Transverse colon (tissue), 4 donors: Measurements from ENCODE around the gene KANK2. TPM values are rescaled to one million over a fixed set of nuclear protein-coding genes. Genes with fewer than 3 reads are reported as not detected.
"Not testable (repeated sequence)": the region's sequence is repeated elsewhere in the genome, so short reads cannot be mapped to it uniquely, and the experiment has no call there.

Experiments used
- DNase-seq: peaks from one replicate; pipeline ENCODE4 v3.0.0-alpha.2; 2019
- H3K27ac ChIP-seq, 4 donors: fragments of 200-600 bp; sonication (generic); 2 replicates each; pipeline ENCODE4 v1.5.1; 2016 to 2018; ENCODE audit warnings: inconsistent platforms in 4 of 4
- H3K27me3 ChIP-seq: fragments of 200-600 bp; sonication (generic); 2 replicates; pipeline ENCODE4 v1.5.1; 2017; ENCODE audit warnings: inconsistent platforms
- H3K36me3 ChIP-seq, 4 donors: fragments of 200-600 bp; sonication (generic); 2 replicates each; pipeline ENCODE4 v1.5.1; 2017 to 2019; ENCODE audit warnings: inconsistent platforms in 4 of 4
- H3K4me1 ChIP-seq, 4 donors: fragments of 200-600 bp; sonication (generic); 2 replicates each; pipeline ENCODE4 v1.5.1; 2017 to 2020; ENCODE audit warnings: inconsistent platforms in 4 of 4
- H3K4me3 ChIP-seq, 4 donors: fragments of 200-600 bp; sonication (generic); 1 replicate in 1 of 4; 2 replicates in 3 of 4; pipeline versions ENCODE4 v1.5.1 to v1.6.1; 2017 to 2019; ENCODE audit warnings: inconsistent platforms in 4 of 4
- H3K9me3 ChIP-seq, 2 donors: fragments of 200-600 bp; sonication (generic); 2 replicates each; pipeline ENCODE4 v1.5.1; 2017 to 2019; ENCODE audit warnings: inconsistent platforms in 2 of 2
- EP300 ChIP-seq: sonication (generic); formaldehyde crosslinking; IDR thresholded peaks from one replicate; pipeline ENCODE4 v1.6.1; 2017; ENCODE audit warnings: antibody characterized with exemption, low read depth
- POLR2A ChIP-seq: fragments of 450-650 bp; IDR thresholded peaks from one replicate; pipeline ENCODE4 v1.6.1; 2016; ENCODE audit warnings: antibody characterized with exemption, mild to moderate bottlenecking, moderate library complexity
- POLR2AphosphoS5 ChIP-seq, 3 donors: sonication (generic); formaldehyde crosslinking; IDR thresholded peaks; one replicate each; pipeline ENCODE4 v1.6.1; 2016; ENCODE audit warnings: antibody characterized with exemption in 3 of 3
- WGBS, 2 donors: methylation state at CpG; one replicate each; pipeline ENCODE4 v1.1.5; 2018; ENCODE audit warnings: low coverage in 1 of 2; 5-methylcytosine and 5-hydroxymethylcytosine counted together
- in situ Hi-C, 4 donors: fragments of 200-750 bp; cut with MboI; loops; one replicate each; pipeline versions ENCODE4 v1.15.0 to v1.15.1; 2017; ENCODE audit warnings: low sequenced_read_pairs in 3 of 4, low pct_ligation_motif_present in 1 of 4, low pct_unique_long_range_greater_than_20kb in 1 of 4
- intact Hi-C: fragments of 100-400 bp; cut with DNase I; formaldehyde crosslinking; loops from one replicate; pipeline ENCODE4 v1.15.1; 2023; ENCODE audit warnings: low total_unique reads
- total RNA-seq, 4 donors: library from RNA; depleted of rRNA; stranded (reverse); fragments of >200 nt; gene quantifications; one replicate each; pipeline ENCODE4 v1.1.0, GENCODE V29; 2016
- TF ChIP-seq, protein P1 (sequence below), 5 experiments: fragments of 200-600 bp in 3 of 5; fragments of 450-650 bp in 2 of 5; sonication (generic) in 3 of 5; IDR thresholded peaks; 1 replicate in 2 of 5; 2 replicates in 3 of 5; pipeline ENCODE4 v1.5.1; 2016 to 2017; ENCODE audit warnings: antibody characterized with exemption in 5 of 5, inconsistent platforms in 3 of 5, mild to moderate bottlenecking in 2 of 5, moderate library complexity in 1 of 5

KANK2 gene
- total RNA-seq, 4 donors from 2014 or later, result 145 to 339 (median 243) TPM

DNA sequence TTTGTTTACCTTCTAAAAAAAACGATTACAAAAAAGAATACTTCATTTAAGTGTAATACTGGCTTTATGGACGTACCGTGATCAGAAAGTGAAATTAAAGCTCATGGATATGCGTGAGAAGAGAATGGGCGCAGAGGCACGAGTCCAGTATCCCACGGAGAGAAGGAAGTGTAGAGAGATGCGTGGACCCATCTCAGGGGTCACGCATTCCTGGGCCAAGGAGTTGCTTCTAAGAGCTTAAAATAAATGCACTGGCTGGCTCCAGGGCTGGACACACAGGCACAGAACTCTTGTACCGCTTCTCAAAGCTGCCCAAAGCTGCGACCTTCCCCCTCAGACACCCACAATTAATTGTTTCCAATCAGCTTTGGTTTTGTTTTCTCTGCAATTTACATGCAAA, 33.0 kb downstream of the KANK2 start:
- WGBS, 2 donors, result 71 to 79% methylated on average over 9 to 11 of the region's 11 CpGs
- no peaks in the 10 kb centered on the region for H3K9me3 ChIP-seq
- peak overlapping the region; percentile 87 to 96 (median 91) for H3K27ac ChIP-seq
- in situ Hi-C loops (no loop called here), intact Hi-C loops (no loop called here)
- peaks cover 0 to 5% (median 2%) of the 10 kb centered on the region in 4 donors for H3K36me3 ChIP-seq
- H3K27me3 ChIP-seq, result no peaks in the 10 kb centered on the region
- TF ChIP-seq, protein P1, sequence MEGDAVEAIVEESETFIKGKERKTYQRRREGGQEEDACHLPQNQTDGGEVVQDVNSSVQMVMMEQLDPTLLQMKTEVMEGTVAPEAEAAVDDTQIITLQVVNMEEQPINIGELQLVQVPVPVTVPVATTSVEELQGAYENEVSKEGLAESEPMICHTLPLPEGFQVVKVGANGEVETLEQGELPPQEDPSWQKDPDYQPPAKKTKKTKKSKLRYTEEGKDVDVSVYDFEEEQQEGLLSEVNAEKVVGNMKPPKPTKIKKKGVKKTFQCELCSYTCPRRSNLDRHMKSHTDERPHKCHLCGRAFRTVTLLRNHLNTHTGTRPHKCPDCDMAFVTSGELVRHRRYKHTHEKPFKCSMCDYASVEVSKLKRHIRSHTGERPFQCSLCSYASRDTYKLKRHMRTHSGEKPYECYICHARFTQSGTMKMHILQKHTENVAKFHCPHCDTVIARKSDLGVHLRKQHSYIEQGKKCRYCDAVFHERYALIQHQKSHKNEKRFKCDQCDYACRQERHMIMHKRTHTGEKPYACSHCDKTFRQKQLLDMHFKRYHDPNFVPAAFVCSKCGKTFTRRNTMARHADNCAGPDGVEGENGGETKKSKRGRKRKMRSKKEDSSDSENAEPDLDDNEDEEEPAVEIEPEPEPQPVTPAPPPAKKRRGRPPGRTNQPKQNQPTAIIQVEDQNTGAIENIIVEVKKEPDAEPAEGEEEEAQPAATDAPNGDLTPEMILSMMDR (IDR thresholded peaks at IDR 0.05), result no peak
- TF ChIP-seq POLR2A (no peak), EP300 (no peak), POLR2AphosphoS5 (IDR thresholded peaks at IDR 0.05) (no peak)
- H3K4me1 ChIP-seq, result peaks cover 23 to 47% (median 26%) of the 10 kb centered on the region in 4 donors
- no peak for DNase-seq
- no peak overlapping the region for H3K4me3 ChIP-seq

DNA sequence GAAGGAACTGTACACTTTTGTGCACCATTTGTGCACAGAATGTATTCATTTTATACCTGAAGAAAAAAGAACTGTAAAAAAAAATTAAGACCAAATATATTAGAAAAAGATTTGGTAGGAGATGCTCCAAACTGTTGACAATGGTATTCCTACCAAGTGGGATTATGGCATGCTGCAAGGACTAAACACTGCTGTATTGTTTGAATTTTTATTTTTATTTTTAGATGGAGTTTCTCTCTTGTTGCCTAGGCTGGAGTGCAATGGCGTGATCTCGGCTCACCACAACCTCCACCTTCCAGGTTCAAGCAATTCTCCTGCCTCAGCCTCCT, 36.9 kb downstream of the KANK2 start:
- WGBS, 2 donors, result 95% methylated on average over 2 of the region's 2 CpGs; no CpG with 5 or more reads in 1 of the 2 donors
- Histone ChIP-seq H3K27ac (peak overlapping the region; percentile 70 to 89 (median 79)), H3K4me1 (peaks cover 19 to 48% (median 24%) of the 10 kb centered on the region in 4 donors)
- H3K4me3 ChIP-seq, in situ Hi-C loops, H3K27me3 ChIP-seq, H3K9me3 ChIP-seq, DNase-seq, H3K36me3 ChIP-seq, intact Hi-C loops: not testable (repeated sequence)

DNA sequence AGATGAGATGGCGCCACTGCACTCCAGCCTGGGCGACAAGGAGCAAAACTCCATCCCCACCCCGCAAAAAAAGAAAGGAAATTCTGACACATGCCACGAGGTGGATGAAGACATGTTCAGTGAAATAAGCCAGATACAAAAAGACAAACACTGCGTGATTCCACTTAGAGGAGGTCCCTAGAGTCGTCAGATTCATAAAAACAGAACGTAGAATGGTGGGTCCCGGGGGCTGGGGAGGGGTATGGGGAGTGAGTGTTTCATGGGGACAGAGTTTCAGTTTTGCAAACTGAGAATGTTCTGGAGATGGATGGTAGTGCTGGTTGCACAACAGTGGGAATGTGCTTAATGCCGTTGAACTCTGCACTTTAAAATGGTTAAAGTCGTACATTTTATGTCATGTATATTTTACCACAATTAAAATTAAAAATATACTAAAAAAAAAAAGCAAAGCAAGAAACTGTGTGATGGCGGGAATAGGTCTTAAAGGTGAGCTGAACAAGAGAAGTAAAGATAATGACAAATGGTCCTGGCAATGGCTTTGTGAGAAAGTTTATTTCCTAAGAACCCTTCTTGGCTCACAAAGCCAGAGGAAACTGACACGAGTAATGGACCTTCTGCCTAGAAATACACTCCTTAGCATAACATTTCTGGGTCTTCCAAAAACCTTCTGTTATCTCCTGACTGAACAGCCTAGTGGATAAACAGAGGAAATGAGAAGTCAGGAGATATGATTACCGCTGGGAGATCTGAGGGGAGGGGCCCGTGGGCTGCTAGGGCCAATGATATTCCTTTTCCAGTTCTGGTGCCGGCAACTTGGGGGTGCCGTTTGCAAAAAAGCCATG, 37.5 kb downstream of the KANK2 start:
- Histone ChIP-seq H3K36me3 (no peaks in the 10 kb centered on the region), H3K4me3 (no peak overlapping the region), H3K27me3 (no peaks in the 10 kb centered on the region), H3K27ac (peak overlapping the region; percentile 70 to 89 (median 79)), H3K9me3 (no peaks in the 10 kb centered on the region), H3K4me1 (peaks cover 22 to 49% (median 26%) of the 10 kb centered on the region in 4 donors)
- no peak for DNase-seq
- in situ Hi-C loops (no loop called here), intact Hi-C loops (no loop called here)
- 39 to 50% methylated on average over 11 to 16 of the region's 16 CpGs for WGBS, 2 donors
- TF ChIP-seq POLR2A (no peak), POLR2AphosphoS5 (IDR thresholded peaks at IDR 0.05) (peak; percentile 29 to 51 (median 42))
- TF ChIP-seq, protein P1 (IDR thresholded peaks at IDR 0.05), result no peak

DNA sequence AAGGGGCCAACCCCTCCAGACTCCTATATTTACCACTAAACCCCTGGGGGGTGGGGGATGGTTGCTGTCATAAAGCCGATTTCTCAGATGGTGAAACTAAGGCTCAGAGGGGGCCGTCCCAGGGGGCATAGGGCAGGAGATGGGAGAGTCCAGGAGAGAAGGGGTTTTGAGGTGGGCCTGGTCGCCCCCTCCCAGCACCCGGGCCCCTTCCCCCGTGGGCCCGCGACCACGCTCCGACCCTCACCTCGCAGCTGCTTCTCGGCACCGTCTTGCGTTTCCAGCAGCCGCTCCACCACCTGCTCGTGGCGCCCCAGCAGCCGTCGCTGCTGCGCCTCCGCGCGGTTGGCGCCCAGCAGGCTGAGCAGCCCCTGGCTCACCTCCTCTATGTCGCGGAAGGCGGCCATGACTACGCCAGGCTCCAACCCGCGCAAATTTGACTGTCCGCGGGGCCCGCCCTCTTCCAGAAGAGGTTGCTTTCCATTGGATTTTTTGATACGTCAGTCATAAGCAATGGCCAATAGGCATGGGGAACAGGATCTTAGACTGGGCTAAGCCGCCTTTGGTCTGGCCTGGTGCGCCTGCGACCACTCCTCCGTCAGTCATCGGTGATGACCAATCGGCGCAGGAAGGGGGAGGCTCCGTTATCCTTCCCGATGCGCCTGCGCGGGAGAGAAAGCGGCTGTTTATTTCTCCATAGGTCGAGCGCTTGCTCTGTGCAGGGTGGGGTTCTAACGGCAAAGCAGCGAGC, 41.8 kb downstream of the KANK2 start, which contains the start of gene SPC24:
Gene SPC24 (minus strand): TSS at position 410 of the 748 bp plus-strand sequence. CDS start 6 bp downstream, at position 404.
- Histone ChIP-seq H3K27ac (peak within 1 kb of the TSS; percentile 63 to 89 (median 80)), H3K4me3 (peak within 1 kb of the TSS; percentile 49 to 67 (median 58)), H3K4me1 (peaks cover 16 to 58% (median 29%) of the 10 kb centered on the region in 4 donors), H3K9me3 (no peaks in the 10 kb centered on the region), H3K27me3 (no peaks in the 10 kb centered on the region), H3K36me3 (no peaks in the 10 kb centered on the region)
- no peak for TF ChIP-seq EP300
- peak; percentile 35 to 63 (median 42) for TF ChIP-seq POLR2AphosphoS5 (IDR thresholded peaks at IDR 0.05)
- TF ChIP-seq, protein P1 (IDR thresholded peaks at IDR 0.05), result no peak
- no peak for TF ChIP-seq POLR2A
- WGBS, 2 donors, result 0% methylated on average over 43 of the region's 50 CpGs; no CpG with 5 or more reads in 1 of the 2 donors
- peak; percentile 95 for DNase-seq
- intact Hi-C loops (no loop called here), in situ Hi-C loops (no loop called here)
